Activated B cell treated with CpG ODN at 0.5 μM for 24 hours (primary cell): Measurements from ENCODE around the gene PLOD1. TPM values are rescaled to one million over a fixed set of nuclear protein-coding genes. Genes with fewer than 3 reads are reported as not detected.

Source experiments
- ATAC-seq: fragments of 200-7000 bp; cut with Tn5 transposase; one replicate; pipeline ENCODE4 v1.10.0; 2021; ENCODE audit warnings: low read depth, mild to moderate bottlenecking, moderate library complexity
- CTCF ChIA-PET: fragments of 350-600 bp; sonication (Branson Sonifier 250); formaldehyde crosslinking; loops from one replicate; lab custom pipeline; 2021; ENCODE audit warnings: antibody characterized with exemption; lab: Charles Lee
- POLR2A ChIA-PET: fragments of 350-600 bp; sonication (Branson Sonifier 250); formaldehyde crosslinking; loops from one replicate; lab custom pipeline; 2021; ENCODE audit warnings: antibody characterized with exemption; lab: Charles Lee
- DNase-seq: peaks from one replicate; pipeline ENCODE4 v3.0.0; 2022
- H3K27ac Mint-ChIP-seq: one replicate; pipeline ENCODE4 v1.8.0; 2020; ENCODE audit warnings: mixed read lengths
- H3K27me3 Mint-ChIP-seq: one replicate; pipeline ENCODE4 v1.8.0; 2021; ENCODE audit warnings: mixed read lengths
- H3K36me3 Mint-ChIP-seq: one replicate; pipeline ENCODE4 v1.8.0; 2021; ENCODE audit warnings: low read depth, mixed read lengths
- H3K4me1 Mint-ChIP-seq: one replicate; pipeline ENCODE4 v1.8.0; 2021; ENCODE audit warnings: mixed read lengths
- H3K4me3 Mint-ChIP-seq: one replicate; pipeline ENCODE4 v1.8.0; 2020; ENCODE audit warnings: mild to moderate bottlenecking, mixed read lengths
- H3K9me3 Mint-ChIP-seq: one replicate; pipeline ENCODE4 v1.8.0; 2020; ENCODE audit warnings: mixed read lengths
- CTCF ChIP-seq: fragments of 200-600 bp; IDR thresholded peaks from one replicate; pipeline ENCODE4 v1.8.0; 2022; ENCODE audit warnings: antibody characterized with exemption, mild to moderate bottlenecking
- intact Hi-C: fragments of 100-400 bp; cut with micrococcal nuclease; formaldehyde crosslinking; loops from one replicate; pipeline ENCODE4 v1.15.1; 2024
- total RNA-seq: library from RNA; stranded (reverse); gene quantifications from 2 replicates; pipeline ENCODE4 v1.2.3, GENCODE V29; 2022

PLOD1 gene
- total RNA-seq, 1 donor from 2014 or later: 15.7 TPM

- peaks cover 37% of the 10 kb centered on the region for H3K36me3 Mint-ChIP-seq
- no peak for TF ChIP-seq CTCF
- ATAC-seq: peak; percentile 3
These were observed 8.6 kb upstream of the PLOD1 start for GRCh38 chr1:11925938-11926292.

GRCh38 chr1:11927866-11928592 lies 6.5 kb upstream of the PLOD1 start:
- Mint-ChIP-seq H3K36me3 (peaks cover 19% of the 10 kb centered on the region), H3K4me3 (peak overlapping the region; percentile 55), H3K27ac (no peak overlapping the region), H3K4me1 (peaks cover 32% of the 10 kb centered on the region), H3K27me3 (no peaks in the 10 kb centered on the region), H3K9me3 (no peaks in the 10 kb centered on the region)
- ChIA-PET CTCF (no interaction called here), POLR2A (interaction anchor here (0.6 to 10.6 kb wide), 2 partner anchors 19 to 225 kb away, joined by 4 to 184 read pairs; no protein-coding TSS in a partner anchor)
- no peak for ATAC-seq
- no peak for TF ChIP-seq CTCF
- intact Hi-C loops: no loop called here
- DNase-seq: no peak

More at GRCh38 chr1:11925938-11926292, 8.6 kb upstream of the PLOD1 start:
- Mint-ChIP-seq H3K4me1 (peaks cover 42% of the 10 kb centered on the region), H3K4me3 (no peak overlapping the region), H3K27me3 (no peaks in the 10 kb centered on the region), H3K27ac (no peak overlapping the region), H3K9me3 (no peaks in the 10 kb centered on the region)
- POLR2A ChIA-PET: interaction anchor here (0.6 to 2.4 kb wide), 8 partner anchors 9 to 227 kb away, joined by 3 to 161 read pairs (median 5); partner anchors contain the start of genes CLCN6, MFN2, MIIP and MTHFR
- DNase-seq: no peak
- intact Hi-C loops: loop anchor here (1.0 kb wide), 4 partner anchors 8 to 120 kb away; partner anchors contain the start of genes CLCN6, MFN2 and PLOD1
- CTCF ChIA-PET: interaction anchor here (1.0 kb wide), 1 partner anchor 18 kb away, joined by 3 read pairs; no protein-coding TSS in a partner anchor

GRCh38 chr1:11929849-11930248 lies 4.7 kb upstream of the PLOD1 start:
- TF ChIP-seq CTCF: no peak
- CTCF ChIA-PET: interaction anchor here (1.5 kb wide), 1 partner anchor 37 kb away, joined by 4 read pairs; no protein-coding TSS in a partner anchor
- no peak for DNase-seq
- Mint-ChIP-seq H3K27ac (no peak overlapping the region), H3K36me3 (peaks cover 3% of the 10 kb centered on the region), H3K4me3 (no peak overlapping the region), H3K4me1 (peaks cover 18% of the 10 kb centered on the region), H3K27me3 (no peaks in the 10 kb centered on the region), H3K9me3 (no peaks in the 10 kb centered on the region)
- intact Hi-C loops: no loop called here
- POLR2A ChIA-PET: interaction anchor here (0.6 to 10.6 kb wide), 4 partner anchors 12 to 124 kb away, joined by 4 to 184 read pairs (median 5); partner anchors contain the start of genes CLCN6 and MTHFR
- ATAC-seq: no peak

GRCh38 chr1:11930571-11931445 lies 3.7 kb upstream of the PLOD1 start:
- DNase-seq: no peak
- TF ChIP-seq CTCF: no peak
- H3K36me3 Mint-ChIP-seq: peaks cover 2% of the 10 kb centered on the region
- H3K27ac Mint-ChIP-seq: no peak overlapping the region
- H3K4me3 Mint-ChIP-seq: peak overlapping the region; percentile 20
- intact Hi-C loops: no loop called here
- H3K27me3 Mint-ChIP-seq: no peaks in the 10 kb centered on the region
- CTCF ChIA-PET: no interaction called here
- no peaks in the 10 kb centered on the region for H3K9me3 Mint-ChIP-seq
- POLR2A ChIA-PET: interaction anchor here (0.6 to 10.6 kb wide), 4 partner anchors 11 to 84 kb away, joined by 3 to 184 read pairs (median 4); no protein-coding TSS in a partner anchor
- H3K4me1 Mint-ChIP-seq: peaks cover 17% of the 10 kb centered on the region
- no peak for ATAC-seq
